ENCODE data around the gene KRTAP10-3.
"Not testable (repeated sequence)": the region's sequence is repeated elsewhere in the genome, so short reads cannot be mapped to it uniquely, and the experiment has no call there.

The KRTAP10-3 gene

DNA sequence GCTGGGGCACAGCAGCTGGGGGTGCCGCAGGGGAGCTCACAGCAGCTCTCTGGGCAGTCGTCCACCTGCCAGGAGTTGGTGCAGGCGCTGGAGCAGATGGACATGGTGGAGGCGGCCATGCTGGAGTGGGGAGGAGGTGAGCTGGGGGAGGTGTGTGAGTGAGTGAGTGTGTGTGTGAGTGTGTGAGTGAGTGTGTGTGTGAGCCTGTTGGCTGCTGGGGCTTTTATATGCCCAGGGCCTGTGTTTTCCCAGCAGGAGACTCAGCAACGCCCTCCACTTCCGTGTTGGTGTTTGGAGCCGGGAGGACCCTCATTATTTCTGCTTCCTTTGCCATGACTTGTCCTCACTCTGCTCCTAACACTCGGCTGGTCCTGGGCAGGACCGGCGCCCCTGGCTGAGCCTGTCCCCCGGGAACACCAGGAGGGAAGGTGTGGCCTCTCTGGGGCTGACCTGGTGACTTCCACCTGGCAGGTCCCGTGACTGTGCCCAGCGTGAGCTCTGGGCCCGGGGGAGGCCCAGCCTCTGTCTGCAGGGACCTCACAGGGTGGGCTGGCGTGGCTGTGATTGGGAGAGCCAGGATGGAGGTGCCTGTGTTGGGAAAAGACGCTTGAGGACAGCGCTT, 7.1 kb downstream of the KRTAP10-3 start, which contains the start of gene KRTAP10-2:
TSS of gene KRTAP10-2 (minus strand) at position 166 of the 622 bp plus-strand sequence. CDS start at position 119, 47 bp downstream.
- H3K27me3 ChIP-seq (ENCODE audit: control insufficient read depth, insufficient read depth, low read length) = no peaks in the 10 kb centered on the region
- H3K9ac ChIP-seq (ENCODE audit: low read depth, low read length) = no peak within 1 kb of the TSS
- H3K4me3 ChIP-seq (ENCODE audit: low read depth, low read length) = no peak within 1 kb of the TSS
- H3K27ac ChIP-seq (ENCODE audit: low read depth, low read length) = no peak within 1 kb of the TSS
- H3K9me3 ChIP-seq (ENCODE audit: control insufficient read depth, insufficient read depth, low read length) = no peaks in the 10 kb centered on the region
- no peaks in the 10 kb centered on the region for H3K36me3 ChIP-seq (ENCODE audit: control insufficient read depth, insufficient read depth, low read length)
- peaks cover 23% of the 10 kb centered on the region for H3K4me1 ChIP-seq (ENCODE audit: control insufficient read depth, insufficient read depth, low read length)

- Histone ChIP-seq H3K27ac (ENCODE audit: low read depth, low read length) (no peak overlapping the region), H3K36me3 (ENCODE audit: control insufficient read depth, insufficient read depth, low read length) (no peaks in the 10 kb centered on the region), H3K27me3 (ENCODE audit: control insufficient read depth, insufficient read depth, low read length) (no peaks in the 10 kb centered on the region), H3K9me3 (ENCODE audit: control insufficient read depth, insufficient read depth, low read length) (no peaks in the 10 kb centered on the region), H3K4me1 (ENCODE audit: control insufficient read depth, insufficient read depth, low read length) (peaks cover 23% of the 10 kb centered on the region), H3K9ac (ENCODE audit: low read depth, low read length) (no peak overlapping the region), H3K4me3 (ENCODE audit: low read depth, low read length) (no peak overlapping the region)
Observed at GRCh38 chr21:44550807-44551206, 7.8 kb downstream of the KRTAP10-3 start.

DNA sequence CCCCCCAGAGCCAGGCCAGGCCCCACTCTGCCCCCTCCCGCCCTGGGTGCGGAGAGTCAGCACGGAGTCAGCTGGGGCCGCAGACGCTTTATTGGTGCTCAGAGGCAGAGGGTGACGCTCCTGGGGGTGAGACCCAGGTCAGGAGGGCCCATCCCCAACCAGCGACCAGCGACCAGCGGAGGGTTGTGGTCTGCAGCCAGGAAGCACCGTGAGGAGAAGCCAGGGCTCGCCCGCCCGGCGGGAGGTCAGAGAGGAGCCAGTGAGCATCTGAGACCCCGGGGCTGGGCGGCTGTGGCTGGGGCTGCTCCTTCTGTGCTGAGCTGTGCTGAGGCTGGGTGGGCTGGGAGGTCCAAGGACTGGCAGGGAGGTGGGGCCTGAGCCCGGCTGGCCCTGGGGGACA, 8.3 kb downstream of the KRTAP10-3 start:
- H3K4me1 ChIP-seq (ENCODE audit: control insufficient read depth, insufficient read depth, low read length) = peaks cover 23% of the 10 kb centered on the region
- not testable (repeated sequence) for H3K36me3 ChIP-seq (ENCODE audit: control insufficient read depth, insufficient read depth, low read length); H3K27me3 ChIP-seq (ENCODE audit: control insufficient read depth, insufficient read depth, low read length); H3K9ac ChIP-seq (ENCODE audit: low read depth, low read length); H3K4me3 ChIP-seq (ENCODE audit: low read depth, low read length); H3K9me3 ChIP-seq (ENCODE audit: control insufficient read depth, insufficient read depth, low read length); H3K27ac ChIP-seq (ENCODE audit: low read depth, low read length)

- Histone ChIP-seq H3K27me3 (ENCODE audit: control insufficient read depth, insufficient read depth, low read length) (no peaks in the 10 kb centered on the region), H3K4me3 (ENCODE audit: low read depth, low read length) (no peak overlapping the region), H3K4me1 (ENCODE audit: control insufficient read depth, insufficient read depth, low read length) (peaks cover 23% of the 10 kb centered on the region), H3K9me3 (ENCODE audit: control insufficient read depth, insufficient read depth, low read length) (no peaks in the 10 kb centered on the region), H3K27ac (ENCODE audit: low read depth, low read length) (peak overlapping the region; percentile 42), H3K36me3 (ENCODE audit: control insufficient read depth, insufficient read depth, low read length) (no peaks in the 10 kb centered on the region), H3K9ac (ENCODE audit: low read depth, low read length) (peak overlapping the region; percentile 36; the same call in 1 of the 2 replicates)
Observed at GRCh38 chr21:44549525-44550211, 8.9 kb downstream of the KRTAP10-3 start.

- Histone ChIP-seq H3K27me3 (ENCODE audit: control insufficient read depth, insufficient read depth, low read length) (no peaks in the 10 kb centered on the region), H3K9me3 (ENCODE audit: control insufficient read depth, insufficient read depth, low read length) (no peaks in the 10 kb centered on the region), H3K4me3 (ENCODE audit: low read depth, low read length) (no peak overlapping the region), H3K4me1 (ENCODE audit: control insufficient read depth, insufficient read depth, low read length) (peaks cover 23% of the 10 kb centered on the region), H3K27ac (ENCODE audit: low read depth, low read length) (peak overlapping the region; percentile 51), H3K36me3 (ENCODE audit: control insufficient read depth, insufficient read depth, low read length) (no peaks in the 10 kb centered on the region), H3K9ac (ENCODE audit: low read depth, low read length) (peak overlapping the region; percentile 57)
Observed at GRCh38 chr21:44548922-44549321, 9.7 kb downstream of the KRTAP10-3 start.

GRCh38 chr21:44548381-44548780, 10.2 kb downstream of the KRTAP10-3 start:
- H3K9ac ChIP-seq (ENCODE audit: low read depth, low read length) = peak overlapping the region; percentile 57
- no peaks in the 10 kb centered on the region for H3K36me3 ChIP-seq (ENCODE audit: control insufficient read depth, insufficient read depth, low read length)
- H3K4me3 ChIP-seq (ENCODE audit: low read depth, low read length) = no peak overlapping the region
- no peaks in the 10 kb centered on the region for H3K9me3 ChIP-seq (ENCODE audit: control insufficient read depth, insufficient read depth, low read length)
- no peaks in the 10 kb centered on the region for H3K27me3 ChIP-seq (ENCODE audit: control insufficient read depth, insufficient read depth, low read length)
- H3K27ac ChIP-seq (ENCODE audit: low read depth, low read length) = peak overlapping the region; percentile 51
- peaks cover 23% of the 10 kb centered on the region for H3K4me1 ChIP-seq (ENCODE audit: control insufficient read depth, insufficient read depth, low read length)

GRCh38 chr21:44547656-44548331, 10.8 kb downstream of the KRTAP10-3 start:
- Histone ChIP-seq H3K9ac (ENCODE audit: low read depth, low read length) (no peak overlapping the region), H3K36me3 (ENCODE audit: control insufficient read depth, insufficient read depth, low read length) (no peaks in the 10 kb centered on the region), H3K9me3 (ENCODE audit: control insufficient read depth, insufficient read depth, low read length) (no peaks in the 10 kb centered on the region), H3K4me1 (ENCODE audit: control insufficient read depth, insufficient read depth, low read length) (peaks cover 22% of the 10 kb centered on the region), H3K4me3 (ENCODE audit: low read depth, low read length) (no peak overlapping the region), H3K27me3 (ENCODE audit: control insufficient read depth, insufficient read depth, low read length) (no peaks in the 10 kb centered on the region), H3K27ac (ENCODE audit: low read depth, low read length) (no peak overlapping the region)

DNA sequence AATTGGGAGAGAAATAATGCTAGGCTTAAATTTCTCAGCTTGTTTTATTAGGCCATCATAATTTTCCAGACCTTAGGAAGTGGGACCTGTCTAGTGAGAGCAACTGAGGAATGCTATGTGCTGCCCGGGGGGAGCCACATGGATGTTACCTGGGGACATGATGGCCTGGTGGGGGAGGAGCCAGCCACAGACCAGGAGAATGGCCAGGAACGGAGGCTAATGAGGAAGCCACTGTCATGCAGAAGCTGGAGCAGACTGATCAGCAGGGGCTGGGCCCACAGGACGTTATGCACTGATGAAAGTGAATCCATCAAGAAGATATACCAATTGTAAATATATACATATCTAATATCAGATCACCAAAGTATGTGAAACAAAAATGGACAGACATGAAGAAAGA, 14.0 kb downstream of the KRTAP10-3 start:
- no peaks in the 10 kb centered on the region for H3K9me3 ChIP-seq (ENCODE audit: control insufficient read depth, insufficient read depth, low read length)
- peaks cover 19% of the 10 kb centered on the region for H3K4me1 ChIP-seq (ENCODE audit: control insufficient read depth, insufficient read depth, low read length)
- no peaks in the 10 kb centered on the region for H3K27me3 ChIP-seq (ENCODE audit: control insufficient read depth, insufficient read depth, low read length)
- H3K4me3 ChIP-seq (ENCODE audit: low read depth, low read length) = no peak overlapping the region
- no peaks in the 10 kb centered on the region for H3K36me3 ChIP-seq (ENCODE audit: control insufficient read depth, insufficient read depth, low read length)
- H3K9ac ChIP-seq (ENCODE audit: low read depth, low read length) = no peak overlapping the region
- H3K27ac ChIP-seq (ENCODE audit: low read depth, low read length) = no peak overlapping the region

- no peaks in the 10 kb centered on the region for H3K36me3 ChIP-seq (ENCODE audit: control insufficient read depth, insufficient read depth, low read length)
- no peaks in the 10 kb centered on the region for H3K27me3 ChIP-seq (ENCODE audit: control insufficient read depth, insufficient read depth, low read length)
- H3K4me1 ChIP-seq (ENCODE audit: control insufficient read depth, insufficient read depth, low read length) = peaks cover 2% of the 10 kb centered on the region; the same call in 1 of the 2 replicates
- no peak overlapping the region for H3K4me3 ChIP-seq (ENCODE audit: low read depth, low read length)
- H3K9me3 ChIP-seq (ENCODE audit: control insufficient read depth, insufficient read depth, low read length) = no peaks in the 10 kb centered on the region
- no peak overlapping the region for H3K9ac ChIP-seq (ENCODE audit: low read depth, low read length)
- H3K27ac ChIP-seq (ENCODE audit: low read depth, low read length) = no peak overlapping the region
Observed at GRCh38 chr21:44542716-44543115, 15.9 kb downstream of the KRTAP10-3 start.

DNA sequence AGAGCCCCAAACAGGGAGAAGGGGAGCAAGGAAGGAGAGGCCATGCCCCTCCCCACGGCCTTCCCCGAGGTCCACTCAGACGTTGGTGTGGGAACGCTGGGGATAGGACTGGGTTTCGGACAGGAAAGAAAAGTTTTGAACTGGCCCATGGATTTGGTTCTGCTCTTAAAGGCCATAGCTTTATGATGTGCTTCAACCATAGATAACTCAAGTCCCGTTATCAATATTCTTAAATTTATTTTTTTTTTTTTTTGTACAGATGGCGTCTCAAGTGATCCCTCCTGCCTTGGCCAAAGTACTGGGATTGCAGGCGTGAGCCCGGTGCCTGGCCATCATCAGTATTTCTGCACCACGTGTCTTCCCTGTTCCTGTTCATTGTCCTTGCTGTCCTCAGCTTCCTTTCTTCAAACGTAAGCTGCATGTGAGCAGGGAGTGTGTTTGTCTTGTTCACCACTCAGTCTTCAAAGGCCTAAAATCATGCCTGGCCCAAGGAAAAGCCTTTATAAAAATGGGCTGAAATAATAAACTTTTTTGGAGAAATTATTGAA, 17.8 kb downstream of the KRTAP10-3 start:
- no peaks in the 10 kb centered on the region for H3K27me3 ChIP-seq (ENCODE audit: control insufficient read depth, insufficient read depth, low read length)
- no peak overlapping the region for H3K9ac ChIP-seq (ENCODE audit: low read depth, low read length)
- no peaks in the 10 kb centered on the region for H3K4me1 ChIP-seq (ENCODE audit: control insufficient read depth, insufficient read depth, low read length)
- no peak overlapping the region for H3K27ac ChIP-seq (ENCODE audit: low read depth, low read length)
- no peaks in the 10 kb centered on the region for H3K9me3 ChIP-seq (ENCODE audit: control insufficient read depth, insufficient read depth, low read length)
- H3K4me3 ChIP-seq (ENCODE audit: low read depth, low read length) = no peak overlapping the region
- H3K36me3 ChIP-seq (ENCODE audit: control insufficient read depth, insufficient read depth, low read length) = no peaks in the 10 kb centered on the region
